Muscle of leg (tissue), 11 donors: Measurements from ENCODE around the gene TGFA. TPM values are rescaled to one million over a fixed set of nuclear protein-coding genes. Genes with fewer than 3 reads are reported as not detected.

Source experiments
- DNase-seq: peaks from one replicate; pipeline ENCODE4 v3.0.0; 2013
- H3K27ac ChIP-seq: one replicate; pipeline ENCODE4 v1.5.1; 2013; ENCODE audit warnings: mild to moderate bottlenecking, low read length, control low read depth
- H3K27me3 ChIP-seq: one replicate; pipeline ENCODE4 v1.6.1; 2013; ENCODE audit warnings: low read length; ENCODE audit not compliant: control insufficient read depth, insufficient read depth
- H3K36me3 ChIP-seq: one replicate; pipeline ENCODE4 v1.6.1; 2013; ENCODE audit warnings: low read length; ENCODE audit not compliant: control insufficient read depth, insufficient read depth
- H3K4me1 ChIP-seq: one replicate; pipeline ENCODE4 v1.6.1; 2013; ENCODE audit warnings: low read length; ENCODE audit not compliant: control insufficient read depth, insufficient read depth
- H3K4me3 ChIP-seq: one replicate; pipeline ENCODE4 v1.5.1; 2013; ENCODE audit warnings: low read length, control low read depth
- H3K9me3 ChIP-seq: replicated peaks from 2 replicates; pipeline ENCODE4 v1.6.1; 2013; ENCODE audit warnings: low read depth, low read length; ENCODE audit not compliant: control insufficient read depth
- WGBS: methylation state at CpG from one replicate; pipeline ENCODE4 v1.1.5; 2013; ENCODE audit warnings: missing lambda C conversion rate; ENCODE audit not compliant: insufficient coverage; 5-methylcytosine and 5-hydroxymethylcytosine counted together
- polyA plus RNA-seq, 8 donors: library from polyadenylated mRNA; unstranded; fragments of 120-200 nt; gene quantifications; one replicate each; pipeline versions ENCODE4 v1.2.1 to v1.2.3, GENCODE V29; 2013; ENCODE audit warnings: inconsistent platforms in 1 of 8, low replicate concordance in 1 of 8; ENCODE audit not compliant: insufficient read length in 8 of 8, insufficient read depth in 1 of 8
- total RNA-seq: library from RNA; stranded (reverse); fragments of 120-200 nt; gene quantifications from one replicate; pipeline ENCODE4 v1.2.4, GENCODE V29; 2013

TGFA gene
- total and polyA plus RNA-seq, 9 donors: 0.28 to 1.2 (median 0.64) TPM

DNA sequence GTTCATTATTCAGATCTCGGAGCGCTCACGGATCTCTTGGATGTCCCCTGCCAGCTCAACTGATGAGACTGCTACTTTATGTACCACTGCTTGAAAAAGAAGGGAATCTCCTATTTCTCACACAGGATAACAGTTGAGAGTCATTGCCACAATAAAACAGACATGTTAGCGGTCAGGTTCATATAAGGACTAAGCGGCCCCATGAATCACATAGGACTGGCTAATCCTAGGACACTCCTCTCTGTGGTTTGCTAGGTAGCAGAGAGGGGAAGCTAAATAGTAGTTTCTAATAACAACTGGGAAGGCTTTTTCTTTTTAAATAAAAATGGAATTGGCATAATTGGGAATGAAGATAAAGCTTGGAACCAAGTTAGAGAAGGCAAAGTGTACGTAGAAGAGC is 15.9 kb upstream of the TGFA start:
- no peaks in the 10 kb centered on the region for H3K4me1 ChIP-seq
- H3K9me3 ChIP-seq: no peaks in the 10 kb centered on the region
- H3K4me3 ChIP-seq: no peak overlapping the region
- H3K36me3 ChIP-seq: no peaks in the 10 kb centered on the region
- no peak overlapping the region for H3K27ac ChIP-seq
- H3K27me3 ChIP-seq: peaks cover 10% of the 10 kb centered on the region
- no peak for DNase-seq
- WGBS: 94% methylated on average over 3 of the region's 6 CpGs

GRCh38 chr2:70566906-70567305 is 13.3 kb upstream of the TGFA start:
- Histone ChIP-seq H3K27ac (no peak overlapping the region), H3K27me3 (peaks cover 10% of the 10 kb centered on the region), H3K4me1 (no peaks in the 10 kb centered on the region), H3K36me3 (no peaks in the 10 kb centered on the region), H3K4me3 (no peak overlapping the region), H3K9me3 (no peaks in the 10 kb centered on the region)
- DNase-seq: no peak
- 71% methylated on average over 1 of the region's 2 CpGs for WGBS

GRCh38 chr2:70566464-70566863 is 12.8 kb upstream of the TGFA start:
- peaks cover 10% of the 10 kb centered on the region for H3K27me3 ChIP-seq
- no peak overlapping the region for H3K4me3 ChIP-seq
- 90% methylated on average over 1 of the region's 3 CpGs for WGBS
- no peaks in the 10 kb centered on the region for H3K4me1 ChIP-seq
- H3K36me3 ChIP-seq: no peaks in the 10 kb centered on the region
- no peak overlapping the region for H3K27ac ChIP-seq
- H3K9me3 ChIP-seq: no peaks in the 10 kb centered on the region
- DNase-seq: no peak

DNA sequence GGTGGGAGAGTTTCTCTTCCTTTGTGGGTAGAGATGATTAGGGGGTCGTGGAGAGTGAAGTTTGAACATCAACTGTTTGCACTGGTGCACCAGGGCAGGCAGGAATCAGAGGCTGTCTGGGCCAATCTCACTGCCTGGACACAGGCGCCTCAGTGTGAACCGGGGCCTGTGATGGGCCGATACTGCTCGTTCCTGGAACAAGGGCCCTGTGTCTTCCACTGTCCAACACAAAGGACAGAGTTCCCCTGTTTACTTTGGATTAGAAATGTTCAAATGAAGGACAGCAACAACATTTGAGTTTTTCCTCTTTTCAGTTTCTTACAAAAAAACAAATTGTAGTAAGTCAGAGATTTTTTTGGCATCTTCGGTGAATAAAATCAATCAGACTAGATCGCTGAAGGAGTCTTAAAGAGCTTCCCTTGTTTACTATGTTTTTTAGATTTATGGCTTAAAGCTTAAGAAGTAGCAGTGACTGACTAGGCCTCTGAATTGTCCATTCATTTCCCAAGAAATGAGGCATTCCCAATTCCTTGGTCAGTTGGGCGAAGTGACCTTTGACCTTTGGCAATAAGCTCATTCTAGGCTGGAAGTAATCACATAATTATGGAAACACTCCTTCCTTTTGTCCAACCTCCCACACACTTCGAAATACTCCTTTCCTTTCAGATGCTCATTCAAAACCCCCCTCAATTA is 11.6 kb upstream of the TGFA start:
- Histone ChIP-seq H3K4me1 (no peaks in the 10 kb centered on the region), H3K27ac (no peak overlapping the region), H3K27me3 (peaks cover 6% of the 10 kb centered on the region), H3K36me3 (no peaks in the 10 kb centered on the region), H3K9me3 (no peaks in the 10 kb centered on the region), H3K4me3 (no peak overlapping the region)
- DNase-seq: no peak
- WGBS: 63% methylated on average over 4 of the region's 9 CpGs

DNA sequence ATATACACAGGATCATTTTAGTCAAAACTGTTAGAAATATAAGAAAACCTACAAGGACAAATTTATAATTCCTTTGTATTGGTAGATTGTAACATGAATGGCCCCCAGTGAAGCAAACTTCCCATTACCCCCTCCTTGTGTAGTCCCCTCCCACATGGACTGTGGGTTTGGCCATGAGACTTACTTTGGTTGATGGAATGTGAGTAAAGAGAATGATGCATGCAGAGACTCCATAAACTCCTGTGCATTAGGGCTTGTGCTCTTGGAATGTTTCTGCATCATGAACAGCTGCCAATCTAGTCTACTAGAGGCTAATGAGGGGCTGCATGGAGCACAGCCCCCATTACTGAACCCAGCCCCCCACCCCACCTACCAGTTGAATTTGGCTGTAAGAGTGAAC is 8.3 kb upstream of the TGFA start:
- Histone ChIP-seq H3K36me3 (no peaks in the 10 kb centered on the region), H3K4me3 (no peak overlapping the region), H3K27ac (no peak overlapping the region), H3K27me3 (peaks cover 9% of the 10 kb centered on the region), H3K9me3 (no peaks in the 10 kb centered on the region), H3K4me1 (no peaks in the 10 kb centered on the region)
- no peak for DNase-seq

DNA sequence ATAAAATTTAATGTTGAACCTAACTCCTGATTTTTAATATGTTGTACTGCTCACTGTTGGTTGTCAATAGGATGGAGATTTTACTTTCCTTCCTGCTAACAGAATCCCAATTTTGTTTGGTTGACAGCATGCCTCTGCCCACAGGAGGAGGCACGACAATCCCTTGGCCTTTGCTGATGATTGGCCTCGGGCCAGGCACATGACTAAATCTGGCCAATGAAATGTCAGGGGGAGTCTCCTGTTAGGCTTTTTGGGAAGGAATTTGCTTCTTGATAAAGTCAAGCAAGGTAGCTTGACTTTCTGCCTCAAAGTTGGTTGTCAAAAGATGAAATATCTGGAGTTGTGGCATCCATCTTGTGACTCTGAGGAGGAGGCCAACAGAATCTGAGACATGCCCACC is 6.8 kb upstream of the TGFA start:
- Histone ChIP-seq H3K4me3 (no peak overlapping the region), H3K4me1 (no peaks in the 10 kb centered on the region), H3K27ac (no peak overlapping the region), H3K9me3 (no peaks in the 10 kb centered on the region), H3K36me3 (no peaks in the 10 kb centered on the region), H3K27me3 (peaks cover 11% of the 10 kb centered on the region)
- WGBS: 63% methylated on average over 2 of the region's 2 CpGs
- DNase-seq: no peak

DNA sequence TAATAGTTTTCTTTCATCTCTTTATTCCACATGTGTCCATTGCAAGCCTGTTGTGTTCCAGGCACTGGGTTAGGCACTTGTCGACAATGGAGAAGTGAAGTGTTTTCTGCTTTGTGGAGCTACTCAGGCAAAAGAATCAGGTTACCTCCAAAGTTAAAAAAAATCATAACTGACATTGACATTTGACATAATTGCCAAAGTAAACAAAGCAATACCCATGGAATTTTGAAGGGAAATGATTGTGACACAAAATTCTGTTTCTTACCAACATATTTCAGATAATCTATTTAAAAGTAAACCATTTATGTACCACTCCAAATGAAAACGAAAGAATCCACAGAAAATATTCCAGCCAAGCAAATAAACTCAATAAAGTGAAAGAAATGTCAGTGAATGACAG is 6.4 kb upstream of the TGFA start:
- Histone ChIP-seq H3K4me3 (no peak overlapping the region), H3K27ac (no peak overlapping the region), H3K36me3 (no peaks in the 10 kb centered on the region), H3K27me3 (peaks cover 15% of the 10 kb centered on the region), H3K4me1 (no peaks in the 10 kb centered on the region), H3K9me3 (no peaks in the 10 kb centered on the region)
- WGBS: no CpG with 5 or more reads among the region's 2 CpGs
- no peak for DNase-seq

- Histone ChIP-seq H3K9me3 (no peaks in the 10 kb centered on the region), H3K36me3 (no peaks in the 10 kb centered on the region), H3K4me3 (no peak overlapping the region), H3K4me1 (peaks cover 8% of the 10 kb centered on the region), H3K27me3 (peaks cover 30% of the 10 kb centered on the region), H3K27ac (no peak overlapping the region)
- 39% methylated on average over 4 of the region's 5 CpGs for WGBS
- DNase-seq: no peak
Observed at GRCh38 chr2:70558195-70558808, 4.7 kb upstream of the TGFA start.

DNA sequence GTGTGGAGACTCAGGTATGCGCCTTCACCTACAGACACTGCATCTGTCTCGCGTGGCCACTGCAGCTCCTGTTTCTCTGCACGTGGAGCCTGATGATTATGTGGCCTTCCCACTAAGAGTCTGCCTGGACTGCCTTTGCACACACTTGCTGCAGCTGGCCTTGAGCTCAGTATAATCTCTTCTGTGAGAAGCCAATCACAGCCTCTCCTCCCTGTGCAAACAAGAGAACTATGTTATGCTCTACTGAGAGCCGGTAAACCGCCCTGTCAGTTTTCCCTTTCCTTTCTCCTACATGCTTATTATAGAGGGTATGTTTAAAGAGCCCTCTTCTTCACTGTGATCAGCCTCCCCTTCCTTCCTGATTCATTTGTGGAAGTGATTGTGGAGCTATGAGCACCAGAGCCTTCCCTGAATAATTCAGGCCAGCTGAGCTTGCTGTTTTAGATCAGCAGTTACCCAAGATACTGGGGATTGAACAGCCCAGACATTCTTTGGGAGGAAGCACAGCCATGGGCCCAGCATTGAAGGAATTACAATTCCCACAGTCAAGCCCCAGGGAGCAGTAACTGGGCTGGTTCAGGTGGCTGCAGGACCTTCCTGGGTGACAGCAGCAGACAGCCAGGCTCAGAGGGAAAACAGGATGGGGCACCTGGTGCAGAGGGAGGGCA is 3.7 kb upstream of the TGFA start:
- WGBS: 29% methylated on average over 4 of the region's 6 CpGs
- Histone ChIP-seq H3K4me1 (peaks cover 15% of the 10 kb centered on the region), H3K27me3 (peaks cover 40% of the 10 kb centered on the region), H3K9me3 (no peaks in the 10 kb centered on the region), H3K4me3 (no peak overlapping the region), H3K36me3 (no peaks in the 10 kb centered on the region), H3K27ac (no peak overlapping the region)
- peak; percentile 10 for DNase-seq

DNA sequence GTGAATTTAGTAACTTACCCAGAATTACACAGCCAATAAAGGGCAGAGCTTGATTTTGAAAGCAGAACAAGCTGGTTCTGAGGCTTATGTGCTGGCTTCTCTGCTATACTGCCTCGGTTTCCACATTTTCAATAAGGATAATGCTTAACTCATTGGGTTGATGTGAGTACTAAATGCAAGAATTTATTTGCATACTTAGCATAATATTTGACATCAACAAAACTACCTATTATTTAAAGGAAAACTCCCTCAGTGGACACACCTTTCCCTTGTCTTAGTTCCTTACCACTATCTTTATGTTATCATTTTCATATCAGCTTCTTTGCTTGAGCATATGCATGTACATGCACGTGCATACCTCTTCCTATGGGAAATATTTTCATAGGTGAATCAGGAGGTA is 3.0 kb upstream of the TGFA start:
- no peak for DNase-seq
- Histone ChIP-seq H3K9me3 (no peaks in the 10 kb centered on the region), H3K36me3 (no peaks in the 10 kb centered on the region), H3K4me1 (peaks cover 15% of the 10 kb centered on the region), H3K4me3 (no peak overlapping the region), H3K27ac (no peak overlapping the region), H3K27me3 (peaks cover 43% of the 10 kb centered on the region)
- WGBS: no CpG with 5 or more reads among the region's 2 CpGs
